ENCODE results near the gene ZNF417.

Gene ZNF417

DNA sequence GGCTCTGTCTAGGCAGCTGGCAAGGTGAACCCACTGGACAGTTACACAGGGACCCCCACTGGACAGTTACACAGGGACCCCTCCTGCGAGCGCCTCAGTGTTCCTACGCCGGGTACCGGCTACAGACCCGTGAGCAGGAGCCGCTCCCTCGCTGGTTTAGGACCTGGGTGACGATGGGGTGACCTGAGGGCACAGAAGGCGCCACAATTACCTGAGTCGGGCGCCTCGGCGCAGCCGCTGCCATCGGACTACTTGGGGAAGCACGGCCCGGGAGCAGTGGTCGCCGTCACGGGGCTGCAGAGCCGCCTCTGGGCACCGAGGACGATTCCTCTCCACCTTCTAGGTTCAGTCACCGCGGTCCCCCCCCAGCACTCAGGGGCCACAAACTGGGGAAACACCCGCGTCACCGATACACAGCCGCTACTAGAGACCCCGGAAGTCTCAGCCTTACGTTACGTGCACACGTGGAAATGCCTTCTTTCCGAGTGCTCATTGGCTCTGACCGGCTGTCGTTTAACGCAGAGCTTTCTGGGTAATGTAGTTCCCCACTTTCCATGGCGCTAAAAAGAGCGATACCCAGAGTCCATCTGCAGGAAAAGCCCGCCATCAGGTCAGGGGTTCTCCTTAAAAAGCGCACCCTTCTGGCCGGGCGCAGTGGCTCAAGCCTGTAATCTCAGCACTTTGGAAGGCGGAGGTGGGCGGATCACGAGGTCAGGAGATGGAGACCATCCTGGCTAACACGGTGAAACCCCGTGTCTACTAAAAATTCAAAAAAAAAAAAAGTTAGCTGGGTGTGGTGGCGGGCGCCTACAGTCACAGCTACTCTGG lies at the start of gene ZNF417:
Gene ZNF417, minus strand, starts transcription at position 425 of the 828 bp plus-strand sequence. Its CDS starts 181 bp downstream, at position 244.
- peak within 1 kb of the TSS; percentile 78 for H3K27ac ChIP-seq
- TF ChIP-seq, protein P1, sequence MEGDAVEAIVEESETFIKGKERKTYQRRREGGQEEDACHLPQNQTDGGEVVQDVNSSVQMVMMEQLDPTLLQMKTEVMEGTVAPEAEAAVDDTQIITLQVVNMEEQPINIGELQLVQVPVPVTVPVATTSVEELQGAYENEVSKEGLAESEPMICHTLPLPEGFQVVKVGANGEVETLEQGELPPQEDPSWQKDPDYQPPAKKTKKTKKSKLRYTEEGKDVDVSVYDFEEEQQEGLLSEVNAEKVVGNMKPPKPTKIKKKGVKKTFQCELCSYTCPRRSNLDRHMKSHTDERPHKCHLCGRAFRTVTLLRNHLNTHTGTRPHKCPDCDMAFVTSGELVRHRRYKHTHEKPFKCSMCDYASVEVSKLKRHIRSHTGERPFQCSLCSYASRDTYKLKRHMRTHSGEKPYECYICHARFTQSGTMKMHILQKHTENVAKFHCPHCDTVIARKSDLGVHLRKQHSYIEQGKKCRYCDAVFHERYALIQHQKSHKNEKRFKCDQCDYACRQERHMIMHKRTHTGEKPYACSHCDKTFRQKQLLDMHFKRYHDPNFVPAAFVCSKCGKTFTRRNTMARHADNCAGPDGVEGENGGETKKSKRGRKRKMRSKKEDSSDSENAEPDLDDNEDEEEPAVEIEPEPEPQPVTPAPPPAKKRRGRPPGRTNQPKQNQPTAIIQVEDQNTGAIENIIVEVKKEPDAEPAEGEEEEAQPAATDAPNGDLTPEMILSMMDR (conservative IDR thresholded peaks at IDR 0.05), result peak; percentile 66

DNA sequence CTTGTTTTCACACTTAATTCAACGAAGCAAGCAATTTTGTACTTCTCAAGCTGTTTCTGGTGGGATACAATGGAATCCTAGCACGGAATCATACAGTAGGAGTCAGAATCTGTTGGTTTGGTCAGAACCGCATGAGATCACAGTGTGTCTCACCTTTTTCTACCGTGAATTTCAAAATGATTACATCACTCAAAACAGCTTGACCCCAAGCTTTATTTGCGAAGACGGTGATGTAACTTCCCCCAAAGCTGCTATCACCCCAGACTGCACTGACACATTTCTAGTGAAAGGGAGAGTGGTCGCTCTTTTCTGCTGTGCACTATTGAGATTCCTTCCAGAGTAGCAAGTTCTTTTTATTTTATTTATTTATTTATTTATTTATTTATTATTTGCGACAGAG lies 48.4 kb upstream of the ZNF417 start:
- TF ChIP-seq, protein P1 (conservative IDR thresholded peaks at IDR 0.05), result no peak
- no peak overlapping the region for H3K27ac ChIP-seq

DNA sequence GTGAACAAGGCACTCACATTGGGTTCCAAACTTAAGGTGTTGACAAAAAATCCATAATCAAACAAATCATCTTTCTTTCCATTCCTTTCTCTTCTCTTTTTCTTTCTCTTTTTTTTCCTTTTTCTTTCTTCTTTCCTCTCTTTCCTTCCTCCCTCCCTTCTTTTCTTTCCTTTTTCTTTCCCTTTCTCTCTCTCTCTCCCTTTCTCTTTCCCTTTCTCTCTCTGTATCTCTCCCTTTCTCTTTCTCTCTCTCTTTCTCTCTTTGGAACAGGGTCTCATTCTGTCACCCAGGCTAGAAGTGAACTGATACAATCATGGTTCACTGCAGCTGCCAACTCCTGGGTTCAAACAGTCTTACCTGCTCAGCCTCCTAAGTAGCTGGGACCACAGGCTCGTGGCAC lies 45.4 kb upstream of the ZNF417 start:
- TF ChIP-seq, protein P1 (conservative IDR thresholded peaks at IDR 0.05), result no peak
- H3K27ac ChIP-seq, result no peak overlapping the region

DNA sequence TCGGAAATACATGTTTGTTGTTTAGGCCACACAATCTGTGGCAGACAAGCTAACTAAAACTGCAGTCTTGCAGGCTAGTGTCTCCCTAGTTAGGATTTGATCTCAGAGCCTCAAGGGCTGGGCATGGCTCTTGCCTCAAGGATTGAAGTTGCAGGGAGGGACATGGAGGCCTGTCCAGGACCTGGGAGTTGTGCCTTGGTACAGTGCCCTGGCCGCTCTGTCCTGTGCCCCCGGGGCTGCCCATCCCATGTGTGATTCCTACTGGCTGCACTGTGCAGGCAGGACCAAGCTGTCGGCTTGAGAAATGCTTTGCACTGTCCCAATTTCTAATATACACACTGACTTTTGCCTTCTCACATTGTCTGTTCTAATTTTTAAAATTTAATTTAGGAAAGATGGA lies 38.6 kb upstream of the ZNF417 start:
- H3K27ac ChIP-seq, result no peak overlapping the region
- TF ChIP-seq, protein P1 (conservative IDR thresholded peaks at IDR 0.05), result no peak

DNA sequence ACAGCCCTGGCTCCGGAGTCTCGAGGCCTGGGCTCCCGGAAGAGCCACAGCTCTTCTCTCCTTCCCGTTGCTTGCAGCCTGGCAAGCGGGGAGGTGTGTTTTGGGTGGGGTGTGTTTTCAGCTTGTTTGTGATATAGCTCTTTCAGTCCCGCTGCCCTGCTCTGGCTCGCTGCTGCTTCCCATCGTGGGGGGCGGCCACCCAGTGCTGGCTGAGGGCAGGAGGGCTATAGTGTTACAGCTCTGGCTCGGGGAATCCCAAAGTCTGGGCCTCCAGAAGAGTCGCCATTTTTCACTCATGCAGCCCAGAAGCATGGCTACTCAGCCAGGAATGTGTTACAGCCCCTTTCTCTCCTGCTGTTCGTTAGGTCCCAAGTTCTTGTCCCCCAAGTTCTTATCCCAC lies 33.3 kb upstream of the ZNF417 start:
- no peak overlapping the region for H3K27ac ChIP-seq
- TF ChIP-seq, protein P1 (conservative IDR thresholded peaks at IDR 0.05), result no peak

DNA sequence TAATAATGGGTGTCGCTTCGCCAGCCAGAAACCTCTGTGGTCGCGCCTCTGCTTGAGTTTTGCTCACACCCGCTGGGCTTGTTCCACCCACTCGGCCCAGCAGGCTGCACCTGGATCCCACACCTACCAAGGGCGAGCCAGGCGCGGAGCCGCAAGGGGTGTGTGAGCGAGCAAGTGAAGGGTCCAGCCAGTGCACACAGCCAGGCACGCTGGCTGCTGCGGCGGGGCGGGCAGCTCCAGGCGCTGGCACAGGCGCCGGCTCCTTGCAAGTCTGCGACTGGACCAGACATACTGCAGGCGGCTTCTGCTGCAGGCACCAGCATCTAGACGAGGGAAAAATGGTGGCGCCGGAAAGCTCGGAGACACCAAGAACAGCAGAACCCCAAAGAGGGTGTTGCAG lies 32.9 kb upstream of the ZNF417 start:
- TF ChIP-seq, protein P1 (conservative IDR thresholded peaks at IDR 0.05), result no peak

DNA sequence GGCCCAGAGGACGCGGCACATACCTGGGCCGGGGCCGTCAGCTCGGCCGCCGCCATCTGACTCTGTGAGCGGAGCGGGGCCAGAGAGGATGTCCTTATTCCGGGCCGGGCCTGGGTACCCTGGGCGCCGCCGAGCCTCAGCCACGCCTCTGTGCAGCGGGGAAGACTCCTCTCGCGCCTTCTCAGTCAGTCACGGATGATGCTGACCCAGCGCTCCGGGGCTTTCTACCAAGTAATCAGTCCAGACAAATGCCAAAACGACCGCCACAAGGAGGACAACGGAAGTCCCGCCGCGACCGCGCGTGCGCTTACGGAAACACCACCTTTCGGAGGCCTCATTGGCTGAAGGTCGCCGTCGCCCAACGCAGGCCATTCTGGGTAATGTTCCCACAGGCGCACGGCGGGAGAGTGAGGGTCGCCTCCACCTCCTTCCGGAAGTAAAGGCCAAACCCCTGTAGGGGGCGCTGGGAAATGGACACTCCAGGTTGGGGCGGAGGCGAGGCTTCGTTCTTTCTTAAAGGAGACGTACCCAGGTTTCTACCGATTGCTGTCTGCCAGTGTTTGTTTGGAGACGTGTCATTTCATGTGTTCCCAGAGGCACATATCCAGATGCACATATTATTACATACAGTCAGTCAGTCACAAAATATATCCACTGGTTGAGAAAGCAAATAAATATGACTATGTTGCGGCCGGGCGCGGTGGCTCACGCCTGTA lies 31.2 kb upstream of the ZNF417 start, which contains the start of gene ZNF256:
Gene ZNF256, minus strand, starts transcription at position 288 of the 716 bp plus-strand sequence. Its CDS starts 232 bp downstream, at position 56.
- peak within 1 kb of the TSS; percentile 88 for H3K27ac ChIP-seq
- TF ChIP-seq, protein P1 (conservative IDR thresholded peaks at IDR 0.05), result peak; percentile 84

More for the DNA sequence above, 32.9 kb upstream of the ZNF417 start:
- H3K27ac ChIP-seq, result no peak overlapping the region
